CD8-positive, alpha-beta memory T cell (primary cell): ENCODE data around the gene AADAT. TPM values are rescaled to one million over a fixed set of nuclear protein-coding genes. Genes with fewer than 3 reads are reported as not detected.

ENCODE experiments used
- CTCF ChIA-PET: fragments of 350-600 bp; sonication (Branson Sonifier 250); formaldehyde crosslinking; loops from one replicate; lab custom pipeline; 2021; ENCODE audit warnings: antibody characterized with exemption; lab: Charles Lee
- POLR2A ChIA-PET: fragments of 350-600 bp; sonication (Branson Sonifier 250); formaldehyde crosslinking; loops from one replicate; lab custom pipeline; 2021; ENCODE audit warnings: antibody characterized with exemption; lab: Charles Lee
- DNase-seq, 5 donors: peaks; one replicate each; pipeline versions ENCODE4 v3.0.0 to v3.0.0-alpha.2; 2020 to 2022; ENCODE audit warnings: mixed read lengths in 1 of 5
- H3K27ac ChIP-seq: one replicate; pipeline ENCODE4 v1.7.0; 2013; ENCODE audit warnings: low read depth, mild to moderate bottlenecking, low read length, moderate library complexity
- H3K27me3 ChIP-seq: 2 replicates; pipeline ENCODE4 v1.7.0; 2013; ENCODE audit warnings: low read length, mild to moderate bottlenecking; ENCODE audit not compliant: insufficient read depth, poor library complexity, severe bottlenecking
- H3K36me3 ChIP-seq: 2 replicates; pipeline ENCODE4 v1.7.0; 2013; ENCODE audit warnings: mild to moderate bottlenecking, low read length, moderate library complexity; ENCODE audit not compliant: insufficient read depth
- H3K4me1 ChIP-seq: 2 replicates; pipeline ENCODE4 v1.7.0; 2013; ENCODE audit warnings: mild to moderate bottlenecking, low read length, moderate library complexity; ENCODE audit not compliant: insufficient read depth
- H3K4me3 ChIP-seq: 2 replicates; pipeline ENCODE4 v1.7.0; 2013; ENCODE audit warnings: mild to moderate bottlenecking, low read length
- H3K9me3 ChIP-seq: 2 replicates; pipeline ENCODE4 v1.7.0; 2013; ENCODE audit warnings: mild to moderate bottlenecking, low read length
- H3K27ac Mint-ChIP-seq, 8 donors: one replicate each; pipeline ENCODE4 v1.8.0; 2020 to 2021; ENCODE audit warnings: mixed read lengths in 8 of 8, mild to moderate bottlenecking in 6 of 8, inconsistent platforms in 3 of 8, moderate library complexity in 3 of 8
- H3K27me3 Mint-ChIP-seq, 2 donors: one replicate each; pipeline ENCODE4 v1.8.0; 2020 to 2021; ENCODE audit warnings: mixed read lengths in 2 of 2, mild to moderate bottlenecking in 1 of 2, moderate library complexity in 1 of 2
- H3K36me3 Mint-ChIP-seq, 3 donors: one replicate each; pipeline ENCODE4 v1.8.0; 2020 to 2021; ENCODE audit warnings: mixed read lengths in 3 of 3, inconsistent platforms in 1 of 3, mild to moderate bottlenecking in 1 of 3
- H3K4me1 Mint-ChIP-seq, 3 donors: one replicate each; pipeline ENCODE4 v1.8.0; 2020 to 2021; ENCODE audit warnings: mixed read lengths in 3 of 3, inconsistent platforms in 1 of 3, mild to moderate bottlenecking in 1 of 3
- H3K4me3 Mint-ChIP-seq, 7 donors: one replicate each; pipeline ENCODE4 v1.8.0; 2020 to 2021; ENCODE audit warnings: mixed read lengths in 7 of 7, mild to moderate bottlenecking in 6 of 7, moderate library complexity in 4 of 7, inconsistent platforms in 2 of 7
- H3K9me3 Mint-ChIP-seq, 5 donors: one replicate each; pipeline ENCODE4 v1.8.0; 2020 to 2022; ENCODE audit warnings: mixed read lengths in 5 of 5, mild to moderate bottlenecking in 3 of 5, moderate library complexity in 2 of 5, inconsistent platforms in 1 of 5
- polyA plus RNA-seq: library from polyadenylated mRNA; unstranded; fragments of 300-500 nt; fragmentation: Illumina TruSeq; gene quantifications from one replicate; pipeline ENCODE4 v1.2.3, GENCODE V29; 2021
- total RNA-seq, 2 experiments: library from RNA; stranded (reverse); gene quantifications; one replicate each; pipeline ENCODE4 v1.2.3, GENCODE V29; 2021

Gene AADAT
- total and polyA plus RNA-seq, 3 experiments from 2014 or later: not detected

DNA sequence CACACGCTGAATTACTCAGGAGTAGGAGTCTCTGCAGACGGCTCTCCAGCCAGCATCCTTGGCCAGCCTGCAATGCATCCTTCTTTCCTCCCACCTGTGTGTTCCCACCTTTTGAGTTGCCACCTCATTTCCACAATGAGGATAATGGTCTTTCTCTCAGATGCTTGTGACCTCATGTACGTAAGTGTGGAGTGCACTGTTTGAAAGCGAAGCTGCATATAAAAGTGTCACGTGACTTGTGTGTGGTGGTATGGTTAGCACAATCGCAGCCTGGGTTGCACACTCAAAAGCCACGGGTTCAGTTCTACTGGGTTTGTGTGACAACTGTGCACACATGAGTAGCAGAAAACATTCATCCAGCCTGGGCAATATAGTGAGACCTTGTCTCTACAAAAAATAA, 51.5 kb downstream of the AADAT start:
- no peaks in the 10 kb centered on the region for H3K36me3 Mint-ChIP-seq
- peak overlapping the region in 1 of 8 donors; percentile 42 for H3K27ac Mint-ChIP-seq
- Histone ChIP-seq H3K4me1 (no peaks in the 10 kb centered on the region), H3K27ac (no peak overlapping the region), H3K4me3 (no peak overlapping the region), H3K27me3 (no peaks in the 10 kb centered on the region), H3K9me3 (no peaks in the 10 kb centered on the region), H3K36me3 (no peaks in the 10 kb centered on the region)
- H3K9me3 Mint-ChIP-seq: no peaks in the 10 kb centered on the region
- H3K27me3 Mint-ChIP-seq: peaks cover 0 to 5% of the 10 kb centered on the region in 2 donors
- H3K4me3 Mint-ChIP-seq: no peak overlapping the region
- ChIA-PET POLR2A (no interaction called here), CTCF (no interaction called here)
- H3K4me1 Mint-ChIP-seq: no peaks in the 10 kb centered on the region
- DNase-seq: no peak

DNA sequence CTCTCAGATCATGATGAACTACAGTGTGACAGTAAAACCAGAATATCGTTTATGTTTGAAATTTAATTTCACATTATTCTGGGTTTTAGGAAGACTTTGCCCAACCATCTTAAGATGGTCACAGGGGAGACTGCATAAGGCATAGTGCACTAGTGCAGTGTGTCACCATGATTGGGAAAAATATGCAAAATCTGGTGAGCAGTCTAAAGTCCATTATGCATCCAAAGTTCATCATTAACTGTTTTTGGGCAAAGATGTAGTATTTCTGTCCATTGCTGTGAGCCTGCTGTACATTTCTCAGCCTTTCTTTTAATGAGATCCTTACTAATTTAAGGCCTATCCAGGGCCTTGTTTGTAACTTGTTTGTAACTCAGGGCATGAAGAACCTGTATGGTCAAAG, 52.3 kb downstream of the AADAT start:
- Histone ChIP-seq H3K4me1 (no peaks in the 10 kb centered on the region), H3K4me3 (no peak overlapping the region), H3K36me3 (no peaks in the 10 kb centered on the region), H3K27me3 (no peaks in the 10 kb centered on the region), H3K9me3 (no peaks in the 10 kb centered on the region), H3K27ac (no peak overlapping the region)
- ChIA-PET CTCF (no interaction called here), POLR2A (no interaction called here)
- Mint-ChIP-seq H3K4me1 (no peaks in the 10 kb centered on the region), H3K4me3 (no peak overlapping the region), H3K9me3 (no peaks in the 10 kb centered on the region), H3K36me3 (no peaks in the 10 kb centered on the region), H3K27me3 (peaks cover 0 to 5% of the 10 kb centered on the region in 2 donors), H3K27ac (no peak overlapping the region)
- DNase-seq: no peak

GRCh38 chr4:170035845-170036244, 53.9 kb downstream of the AADAT start:
- no peaks in the 10 kb centered on the region for H3K36me3 Mint-ChIP-seq
- no peaks in the 10 kb centered on the region for H3K9me3 Mint-ChIP-seq
- H3K4me3 ChIP-seq: no peak overlapping the region
- no peaks in the 10 kb centered on the region for H3K27me3 ChIP-seq
- H3K4me1 ChIP-seq: no peaks in the 10 kb centered on the region
- ChIA-PET POLR2A (no interaction called here), CTCF (no interaction called here)
- H3K27ac ChIP-seq: no peak overlapping the region
- no peaks in the 10 kb centered on the region for H3K4me1 Mint-ChIP-seq
- peaks cover 5 to 12% of the 10 kb centered on the region in 2 donors for H3K27me3 Mint-ChIP-seq
- no peak overlapping the region for H3K27ac Mint-ChIP-seq
- H3K4me3 Mint-ChIP-seq: no peak overlapping the region
- no peaks in the 10 kb centered on the region for H3K9me3 ChIP-seq
- DNase-seq: no peak
- no peaks in the 10 kb centered on the region for H3K36me3 ChIP-seq

DNA sequence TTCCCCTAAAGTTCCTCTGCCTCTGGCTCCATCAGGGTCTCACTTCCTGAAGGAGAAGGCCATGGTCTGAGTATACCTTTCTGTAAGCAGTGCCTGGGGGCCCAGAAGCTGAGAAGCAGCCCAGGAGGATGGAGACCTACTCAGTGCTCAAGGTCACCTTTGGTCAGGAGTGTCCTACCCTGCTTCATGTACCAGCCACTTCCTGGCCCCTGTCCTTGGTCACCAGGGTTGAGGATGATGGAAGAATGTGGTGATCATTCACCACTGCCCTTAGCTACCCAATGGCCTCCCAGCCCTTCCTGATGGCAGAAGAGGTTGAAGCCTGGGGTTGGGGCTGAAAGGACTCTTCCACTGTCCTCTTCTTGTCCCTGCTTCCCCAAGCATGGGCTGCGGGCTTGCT, 54.5 kb downstream of the AADAT start:
- H3K9me3 ChIP-seq: no peaks in the 10 kb centered on the region
- peaks cover 6 to 12% of the 10 kb centered on the region in 2 donors for H3K27me3 Mint-ChIP-seq

GRCh38 chr4:170033999-170034398, 55.8 kb downstream of the AADAT start:
- DNase-seq: no peak
- H3K4me1 ChIP-seq: no peaks in the 10 kb centered on the region
- ChIA-PET POLR2A (no interaction called here), CTCF (no interaction called here)
- no peaks in the 10 kb centered on the region for H3K9me3 ChIP-seq
- H3K36me3 ChIP-seq: no peaks in the 10 kb centered on the region
- no peak overlapping the region for H3K4me3 Mint-ChIP-seq
- no peak overlapping the region for H3K4me3 ChIP-seq
- H3K27ac Mint-ChIP-seq: no peak overlapping the region
- no peaks in the 10 kb centered on the region for H3K4me1 Mint-ChIP-seq
- H3K27me3 ChIP-seq: no peaks in the 10 kb centered on the region
- peaks cover 11 to 12% of the 10 kb centered on the region in 2 donors for H3K27me3 Mint-ChIP-seq
- H3K27ac ChIP-seq: no peak overlapping the region
- no peaks in the 10 kb centered on the region for H3K9me3 Mint-ChIP-seq
- no peaks in the 10 kb centered on the region for H3K36me3 Mint-ChIP-seq

More for the DNA sequence above, 54.5 kb downstream of the AADAT start:
- no peak for DNase-seq
- Mint-ChIP-seq H3K4me3 (no peak overlapping the region), H3K27ac (no peak overlapping the region), H3K4me1 (no peaks in the 10 kb centered on the region), H3K9me3 (no peaks in the 10 kb centered on the region), H3K36me3 (no peaks in the 10 kb centered on the region)
- H3K4me3 ChIP-seq: no peak overlapping the region
- H3K27me3 ChIP-seq: no peaks in the 10 kb centered on the region
- ChIA-PET POLR2A (no interaction called here), CTCF (no interaction called here)
- H3K4me1 ChIP-seq: no peaks in the 10 kb centered on the region
- no peak overlapping the region for H3K27ac ChIP-seq
- no peaks in the 10 kb centered on the region for H3K36me3 ChIP-seq

- Mint-ChIP-seq H3K4me3 (no peak overlapping the region), H3K27me3 (peaks cover 16 to 25% of the 10 kb centered on the region in 2 donors), H3K9me3 (peaks cover 0 to 1% (median 0%) of the 10 kb centered on the region in 5 donors), H3K4me1 (peaks cover 12 to 18% (median 17%) of the 10 kb centered on the region in 3 donors), H3K27ac (no peak overlapping the region), H3K36me3 (peaks cover 0 to 9% (median 0%) of the 10 kb centered on the region in 3 donors)
- Histone ChIP-seq H3K4me1 (peaks cover 4% of the 10 kb centered on the region), H3K36me3 (no peaks in the 10 kb centered on the region), H3K27ac (no peak overlapping the region), H3K4me3 (no peak overlapping the region), H3K9me3 (no peaks in the 10 kb centered on the region), H3K27me3 (peaks cover 9% of the 10 kb centered on the region)
- POLR2A ChIA-PET: no interaction called here
- CTCF ChIA-PET: no interaction called here
- no peak for DNase-seq
Observed at GRCh38 chr4:170030121-170030520, 59.6 kb downstream of the AADAT start.

DNA sequence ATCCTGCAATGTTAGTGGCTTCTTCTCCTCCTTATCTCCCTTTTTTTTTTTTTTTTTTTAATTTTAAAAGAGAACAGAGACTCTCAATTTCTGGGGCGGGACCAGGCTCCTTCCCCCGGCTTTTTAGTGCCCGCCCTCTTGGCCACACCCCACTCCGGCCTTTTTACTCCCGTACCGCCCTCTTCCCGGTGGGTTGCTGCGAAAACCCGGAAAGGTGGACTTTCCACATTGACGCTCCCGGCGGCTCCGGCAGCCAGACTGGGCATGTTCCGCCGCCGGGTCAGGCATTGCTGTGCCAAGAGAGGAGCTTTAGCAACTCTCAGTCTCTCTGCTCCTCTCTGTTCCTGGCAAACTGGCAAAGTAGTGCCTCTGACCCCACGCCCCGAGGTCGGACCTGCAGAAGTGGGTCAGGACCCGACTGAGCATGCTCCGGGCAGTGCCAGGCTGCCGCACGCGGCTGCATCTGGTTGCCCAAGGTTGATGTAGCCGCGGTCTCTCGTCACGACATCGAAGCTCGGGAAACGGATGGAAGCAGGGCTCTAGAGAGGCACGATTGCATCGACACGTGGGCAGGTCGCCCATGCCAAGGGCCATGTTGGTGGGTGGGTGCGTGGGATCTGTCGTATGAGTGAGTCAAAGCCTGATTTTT, 62.5 kb downstream of the AADAT start:
- H3K4me3 Mint-ChIP-seq: peak overlapping the region; percentile 91 to 97 (median 92)
- Histone ChIP-seq H3K27ac (peak overlapping the region; percentile 61), H3K4me3 (peak overlapping the region; percentile 90), H3K27me3 (peaks cover 9% of the 10 kb centered on the region), H3K4me1 (peaks cover 4% of the 10 kb centered on the region), H3K36me3 (no peaks in the 10 kb centered on the region), H3K9me3 (no peaks in the 10 kb centered on the region)
- POLR2A ChIA-PET: interaction anchor here (0.7 kb wide), 1 partner anchor 367 kb away, joined by 10 read pairs; no protein-coding TSS in a partner anchor
- H3K4me1 Mint-ChIP-seq: peaks cover 12 to 20% (median 18%) of the 10 kb centered on the region in 3 donors
- CTCF ChIA-PET: interaction anchor here (1.4 to 1.6 kb wide), 3 partner anchors 216 to 1709 kb away, joined by 3 to 6 read pairs (median 4); partner anchors contain the start of gene NEK1
- H3K27me3 Mint-ChIP-seq: peaks cover 11 to 26% of the 10 kb centered on the region in 2 donors
- DNase-seq: peak; percentile 79 to 91 (median 88)
- peak overlapping the region; percentile 64 to 93 (median 84) for H3K27ac Mint-ChIP-seq
- H3K9me3 Mint-ChIP-seq: peaks cover 0 to 1% (median 0%) of the 10 kb centered on the region in 5 donors
- peaks cover 0 to 9% (median 0%) of the 10 kb centered on the region in 3 donors for H3K36me3 Mint-ChIP-seq

- no peaks in the 10 kb centered on the region for H3K36me3 ChIP-seq
- no peaks in the 10 kb centered on the region for H3K9me3 ChIP-seq
- H3K4me3 ChIP-seq: peak within 1 kb of the TSS; percentile 90
- H3K4me3 Mint-ChIP-seq: peak within 1 kb of the TSS; percentile 91 to 97 (median 92)
- peak within 1 kb of the TSS; percentile 61 for H3K27ac ChIP-seq
- ChIA-PET POLR2A (interaction anchor here (0.7 kb wide), 1 partner anchor 367 kb away, joined by 10 read pairs; no protein-coding TSS in a partner anchor), CTCF (interaction anchor here (1.1 to 1.5 kb wide), 3 partner anchors 14 to 1708 kb away, joined by 3 to 4 read pairs (median 3); partner anchors contain the start of gene NEK1)
- peak within 1 kb of the TSS; percentile 69 to 93 (median 88) for H3K27ac Mint-ChIP-seq
- peaks cover 9 to 26% of the 10 kb centered on the region in 2 donors for H3K27me3 Mint-ChIP-seq
- H3K9me3 Mint-ChIP-seq: peaks cover 0 to 1% (median 0%) of the 10 kb centered on the region in 5 donors
- peaks cover 9% of the 10 kb centered on the region for H3K27me3 ChIP-seq
- H3K4me1 Mint-ChIP-seq: peaks cover 12 to 20% (median 18%) of the 10 kb centered on the region in 3 donors
- peaks cover 0 to 9% (median 0%) of the 10 kb centered on the region in 3 donors for H3K36me3 Mint-ChIP-seq
- H3K4me1 ChIP-seq: peaks cover 4% of the 10 kb centered on the region
- peak; percentile 65 to 87 (median 82) for DNase-seq
Observed at GRCh38 chr4:170026253-170027021, 63.3 kb downstream of the AADAT start, which contains the start of gene MFAP3L. MFAP3L (minus strand) TSS chr4:170026395; CDS start chr4:170005877, 20,518 bp downstream.
